ENCODE measurements around the gene IL31.

IL31 gene

DNA sequence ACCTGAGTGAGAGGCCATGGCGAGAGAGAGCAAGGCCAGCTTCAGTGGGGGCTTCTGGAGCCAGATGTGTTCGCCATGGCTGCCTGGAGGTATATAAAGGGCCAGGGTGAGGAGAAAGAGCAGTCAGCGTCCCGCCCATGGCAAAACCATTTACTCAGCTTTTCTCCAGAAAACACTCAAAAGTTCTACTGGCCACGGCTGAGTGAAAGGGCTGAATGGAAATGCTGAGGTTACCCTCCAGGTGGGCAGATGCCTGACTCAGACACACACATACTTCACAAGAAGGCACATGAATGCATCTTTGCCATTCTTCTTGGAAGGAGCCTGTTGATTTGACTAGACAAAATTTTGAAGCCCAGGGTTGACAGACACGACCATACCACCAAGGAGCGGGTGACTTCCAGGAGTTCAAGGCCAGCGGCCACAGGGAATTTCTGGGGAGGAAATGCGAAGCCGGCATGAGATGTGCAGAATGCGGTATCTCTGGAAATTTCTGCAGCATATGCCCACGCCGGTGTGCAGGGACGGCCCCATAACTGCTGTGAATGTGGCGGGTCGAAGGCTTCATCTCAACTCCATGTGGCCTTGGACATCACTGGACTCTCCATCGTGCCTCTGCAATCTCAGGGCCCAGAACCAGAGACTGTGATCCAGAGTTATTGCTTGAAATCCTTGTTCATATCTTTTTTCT lies at the start of gene IL31:
TSS of gene IL31 (minus strand) at position 67 of the 691 bp plus-strand sequence. CDS start at position 18, 49 bp downstream.
- TF ChIP-seq, protein P1, sequence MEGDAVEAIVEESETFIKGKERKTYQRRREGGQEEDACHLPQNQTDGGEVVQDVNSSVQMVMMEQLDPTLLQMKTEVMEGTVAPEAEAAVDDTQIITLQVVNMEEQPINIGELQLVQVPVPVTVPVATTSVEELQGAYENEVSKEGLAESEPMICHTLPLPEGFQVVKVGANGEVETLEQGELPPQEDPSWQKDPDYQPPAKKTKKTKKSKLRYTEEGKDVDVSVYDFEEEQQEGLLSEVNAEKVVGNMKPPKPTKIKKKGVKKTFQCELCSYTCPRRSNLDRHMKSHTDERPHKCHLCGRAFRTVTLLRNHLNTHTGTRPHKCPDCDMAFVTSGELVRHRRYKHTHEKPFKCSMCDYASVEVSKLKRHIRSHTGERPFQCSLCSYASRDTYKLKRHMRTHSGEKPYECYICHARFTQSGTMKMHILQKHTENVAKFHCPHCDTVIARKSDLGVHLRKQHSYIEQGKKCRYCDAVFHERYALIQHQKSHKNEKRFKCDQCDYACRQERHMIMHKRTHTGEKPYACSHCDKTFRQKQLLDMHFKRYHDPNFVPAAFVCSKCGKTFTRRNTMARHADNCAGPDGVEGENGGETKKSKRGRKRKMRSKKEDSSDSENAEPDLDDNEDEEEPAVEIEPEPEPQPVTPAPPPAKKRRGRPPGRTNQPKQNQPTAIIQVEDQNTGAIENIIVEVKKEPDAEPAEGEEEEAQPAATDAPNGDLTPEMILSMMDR (conservative IDR thresholded peaks at IDR 0.05): no peak
- no peak for TF ChIP-seq ZFX (IDR thresholded peaks at IDR 0.05)
- H3K27ac ChIP-seq: no peak within 1 kb of the TSS

DNA sequence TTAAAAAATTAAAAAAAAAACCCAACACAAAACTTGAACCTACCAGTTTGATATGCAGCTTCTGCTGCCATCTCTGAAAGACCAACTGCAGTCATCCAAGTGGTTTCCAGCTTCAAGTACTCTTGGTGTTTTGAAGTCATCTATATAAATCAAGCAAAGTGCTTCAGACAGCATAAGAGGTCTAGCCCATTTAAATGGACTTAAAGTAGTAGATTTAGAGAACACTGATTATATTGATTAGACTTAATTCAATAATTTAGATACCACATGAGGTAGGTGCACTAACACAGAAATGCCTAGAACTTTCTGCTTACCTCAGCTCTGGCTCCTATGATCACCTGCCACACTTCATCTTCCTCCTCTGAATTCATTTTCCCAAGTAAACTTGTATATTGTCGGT lies 42.4 kb upstream of the IL31 start:
- no peak overlapping the region for H3K27ac ChIP-seq
- TF ChIP-seq, protein P1 (conservative IDR thresholded peaks at IDR 0.05): no peak
- no peak for TF ChIP-seq ZFX (IDR thresholded peaks at IDR 0.05)

DNA sequence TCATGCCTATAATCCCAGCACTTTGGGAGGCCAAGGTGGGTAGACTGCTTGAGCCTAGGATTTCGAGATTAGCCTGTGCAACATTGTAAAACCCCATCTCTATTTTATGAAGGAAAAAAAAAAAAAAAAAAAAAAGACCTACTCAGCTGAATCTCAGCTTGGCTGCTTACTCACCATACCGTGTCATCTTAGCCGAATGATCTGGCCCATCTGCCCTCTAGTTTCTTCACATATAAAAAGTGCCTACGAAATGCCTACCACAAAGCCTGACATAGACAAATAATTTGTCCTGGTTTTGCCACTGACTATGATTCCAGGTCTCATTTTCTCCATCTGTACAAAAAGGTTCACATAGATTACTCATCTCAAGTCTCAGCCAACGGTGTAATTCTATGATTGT lies 41.8 kb upstream of the IL31 start:
- TF ChIP-seq, protein P1 (conservative IDR thresholded peaks at IDR 0.05): peak; percentile 18; the same call in 1 of the 2 replicates
- TF ChIP-seq ZFX (IDR thresholded peaks at IDR 0.05): no peak
- no peak overlapping the region for H3K27ac ChIP-seq

DNA sequence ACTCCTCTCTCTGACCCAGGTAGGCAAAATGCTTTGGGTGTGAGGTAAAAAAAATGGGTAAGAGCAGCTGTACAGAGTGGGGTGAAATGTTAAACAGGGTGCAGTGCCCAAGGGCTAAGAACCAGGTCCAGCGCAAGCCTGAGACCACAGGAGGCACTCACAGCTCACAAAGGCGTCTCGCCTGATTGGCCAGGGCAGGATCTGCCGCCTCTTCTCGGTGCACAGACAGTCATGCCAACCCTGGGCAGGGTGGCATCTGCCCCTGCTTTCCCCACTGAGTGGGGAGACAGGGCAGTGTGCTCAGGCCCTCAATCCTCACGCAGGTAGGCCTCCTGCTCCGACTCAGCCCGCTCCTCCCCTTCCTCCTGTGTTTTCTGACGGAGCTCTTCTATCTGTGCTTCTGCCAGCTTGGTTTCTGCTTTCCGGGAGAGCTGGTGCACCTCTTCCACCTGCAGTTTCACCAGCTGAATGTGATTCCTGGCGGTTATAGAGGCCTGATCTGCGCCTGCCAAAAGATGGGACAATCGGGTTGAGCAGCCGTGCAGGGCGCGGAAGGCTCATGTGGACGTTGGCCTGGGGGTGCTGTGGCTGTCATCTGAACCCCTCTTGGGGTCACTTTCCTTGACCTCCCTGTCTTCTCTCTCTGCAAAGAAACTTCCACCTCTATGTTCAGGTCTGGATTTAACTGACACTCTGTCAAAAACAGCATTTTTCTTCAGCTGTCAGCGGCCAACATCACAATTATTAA lies 34.2 kb upstream of the IL31 start:
- TF ChIP-seq, protein P1 (conservative IDR thresholded peaks at IDR 0.05): no peak
- TF ChIP-seq ZFX (IDR thresholded peaks at IDR 0.05): no peak
- no peak overlapping the region for H3K27ac ChIP-seq

DNA sequence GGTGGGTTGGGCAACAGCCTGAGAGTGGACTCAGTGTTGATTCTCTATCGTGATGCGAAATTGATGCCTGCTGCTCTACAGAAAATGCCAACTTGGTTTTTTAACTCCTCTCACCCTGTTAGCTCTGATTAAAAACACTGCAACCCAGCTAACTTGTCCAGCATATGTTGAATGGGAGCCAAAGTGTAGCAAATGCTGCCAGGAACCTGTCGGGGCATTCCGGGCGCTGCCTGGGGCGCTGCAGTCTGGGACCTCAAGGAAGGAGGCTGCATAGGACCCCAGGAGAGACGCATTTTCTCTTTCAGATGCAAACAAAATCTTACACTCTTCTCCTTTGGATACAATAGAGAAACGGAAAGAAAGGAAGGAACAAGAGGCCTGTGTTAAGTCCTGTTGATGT lies 33.4 kb upstream of the IL31 start:
- no peak overlapping the region for H3K27ac ChIP-seq
- TF ChIP-seq ZFX (IDR thresholded peaks at IDR 0.05): no peak
- TF ChIP-seq, protein P1 (conservative IDR thresholded peaks at IDR 0.05): no peak

DNA sequence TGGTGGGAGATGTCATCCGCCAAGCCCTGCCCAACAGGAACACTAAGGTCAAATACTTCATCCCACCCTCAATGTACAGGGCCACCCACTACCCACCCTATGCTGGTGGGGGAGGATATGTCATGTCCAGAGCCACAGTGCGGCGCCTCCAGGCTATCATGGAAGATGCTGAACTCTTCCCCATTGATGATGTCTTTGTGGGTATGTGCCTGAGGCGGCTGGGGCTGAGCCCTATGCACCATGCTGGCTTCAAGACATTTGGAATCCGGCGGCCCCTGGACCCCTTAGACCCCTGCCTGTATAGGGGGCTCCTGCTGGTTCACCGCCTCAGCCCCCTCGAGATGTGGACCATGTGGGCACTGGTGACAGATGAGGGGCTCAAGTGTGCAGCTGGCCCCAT lies 33.0 kb upstream of the IL31 start:
- TF ChIP-seq, protein P1 (conservative IDR thresholded peaks at IDR 0.05): no peak
- no peak for TF ChIP-seq ZFX (IDR thresholded peaks at IDR 0.05)
- no peak overlapping the region for H3K27ac ChIP-seq

Measured in C4-2B (cell line).